Stomach (tissue), 9 donors: ENCODE results near the gene ZCCHC14. TPM values are rescaled to one million over a fixed set of nuclear protein-coding genes. Genes with fewer than 3 reads are reported as not detected.

Source experiments
- DNase-seq, 2 donors: peaks; one replicate each; pipeline versions ENCODE4 v3.0.0 to v3.0.0-alpha.2; 2013 to 2019
- H3K27ac ChIP-seq, 5 donors: fragments of 200-600 bp in 4 of 5; sonication (generic) in 4 of 5; one replicate each; pipeline ENCODE4 v1.5.1; 2013 to 2019; ENCODE audit warnings: mild to moderate bottlenecking in 1 of 5, moderate library complexity in 1 of 5
- H3K27me3 ChIP-seq, 3 donors: fragments of 200-600 bp; sonication (generic); one replicate each; pipeline ENCODE4 v1.5.1; 2017 to 2019; ENCODE audit warnings: mixed run types in 1 of 3
- H3K36me3 ChIP-seq, 4 donors: fragments of 200-600 bp; sonication (generic); 1 replicate in 3 of 4; 2 replicates in 1 of 4; pipeline ENCODE4 v1.5.1; 2016 to 2019
- H3K4me1 ChIP-seq, 4 donors: fragments of 200-600 bp; sonication (generic); one replicate each; pipeline ENCODE4 v1.5.1; 2016 to 2019
- H3K4me3 ChIP-seq, 4 donors: fragments of 200-600 bp; sonication (generic) in 3 of 4; one replicate each; pipeline ENCODE4 v1.5.1; 2016 to 2019; ENCODE audit warnings: mild to moderate bottlenecking in 1 of 4
- H3K9me3 ChIP-seq, 4 donors: fragments of 200-600 bp; sonication (generic); one replicate each; pipeline ENCODE4 v1.5.1; 2016 to 2019
- CTCF ChIP-seq, 7 experiments: fragments of 450-650 bp in 4 of 7; fragments of 200-600 bp in 3 of 7; sonication (generic) in 3 of 7; IDR thresholded peaks; one replicate each; pipeline ENCODE4 v1.5.1; 2016 to 2019; ENCODE audit warnings: antibody characterized with exemption in 7 of 7, control low read depth in 2 of 7, mild to moderate bottlenecking in 1 of 7
- EP300 ChIP-seq: sonication (generic); formaldehyde crosslinking; IDR thresholded peaks from one replicate; pipeline ENCODE4 v1.6.1; 2017; ENCODE audit warnings: antibody characterized with exemption
- POLR2A ChIP-seq, 4 donors: fragments of 450-650 bp; IDR thresholded peaks; one replicate each; pipeline ENCODE4 v1.6.1; 2016; ENCODE audit warnings: antibody characterized with exemption in 4 of 4, control low read depth in 2 of 4, mild to moderate bottlenecking in 1 of 4, moderate library complexity in 1 of 4
- POLR2AphosphoS5 ChIP-seq, 3 donors: sonication (generic); formaldehyde crosslinking; IDR thresholded peaks; one replicate each; pipeline ENCODE4 v1.6.1; 2016; ENCODE audit warnings: antibody characterized with exemption in 3 of 3
- WGBS, 5 donors: extraction: QIAGEN DNeasy Blood & Tissue Kit in 3 of 5; methylation state at CpG; one replicate each; pipeline versions ENCODE4 v1.1.5 to v1.1.7; 2013 to 2018; 5-methylcytosine and 5-hydroxymethylcytosine counted together
- intact Hi-C: fragments of 100-400 bp; cut with DNase I; formaldehyde crosslinking; loops from one replicate; pipeline ENCODE4 v1.15.1; 2023; ENCODE audit warnings: low total_unique reads
- polyA plus RNA-seq, 3 donors: library from polyadenylated mRNA; stranded (reverse); fragments of 200-250 nt; gene quantifications; one replicate each; pipeline ENCODE4 v1.2.3, GENCODE V29; 2013
- total RNA-seq, 5 donors: library from RNA; depleted of rRNA; stranded (reverse); fragments of >200 nt; gene quantifications; one replicate each; pipeline versions ENCODE4 v1.1.0 to v1.2.3, GENCODE V29; 2014 to 2016
- donor health status: healthy with polysubstance abuse.
- donor health status: Bipolar disorder and iron deficiency.
- donor health status: healthy.

Gene ZCCHC14
- total and polyA plus RNA-seq, 8 donors, result 5.4 to 25.9 (median 16.7) TPM

- Histone ChIP-seq H3K27me3 (no peaks in the 10 kb centered on the region), H3K4me1 (peaks cover 15 to 48% (median 34%) of the 10 kb centered on the region in 4 donors), H3K27ac (no peak overlapping the region), H3K9me3 (no peaks in the 10 kb centered on the region), H3K36me3 (peaks cover 2 to 42% (median 35%) of the 10 kb centered on the region in 4 donors), H3K4me3 (no peak overlapping the region)
- intact Hi-C loops, result no loop called here
- no peak for TF ChIP-seq EP300
- TF ChIP-seq POLR2A (IDR thresholded peaks at IDR 0.05), result no peak
- TF ChIP-seq CTCF (IDR thresholded peaks at IDR 0.05), result no peak
- no peak for TF ChIP-seq POLR2AphosphoS5 (IDR thresholded peaks at IDR 0.05)
- 93 to 97% (median 95%) methylated on average over 22 of the region's 22 CpGs for WGBS, 5 donors
- no peak for DNase-seq
These were observed 58.6 kb downstream of the ZCCHC14 start for GRCh38 chr16:87434146-87434667.

GRCh38 chr16:87432330-87432915 lies 60.4 kb downstream of the ZCCHC14 start:
- H3K27ac ChIP-seq, result no peak overlapping the region
- peaks cover 10 to 50% (median 45%) of the 10 kb centered on the region in 4 donors for H3K36me3 ChIP-seq
- H3K4me1 ChIP-seq, result peaks cover 10 to 30% (median 24%) of the 10 kb centered on the region in 4 donors
- no peaks in the 10 kb centered on the region for H3K9me3 ChIP-seq
- no peaks in the 10 kb centered on the region for H3K27me3 ChIP-seq
- 88 to 95% (median 93%) methylated on average over 11 to 15 of the region's 15 CpGs for WGBS, 5 donors
- no peak for DNase-seq
- TF ChIP-seq CTCF (IDR thresholded peaks at IDR 0.05) (no peak), EP300 (no peak), POLR2A (IDR thresholded peaks at IDR 0.05) (no peak), POLR2AphosphoS5 (IDR thresholded peaks at IDR 0.05) (no peak)
- no peak overlapping the region for H3K4me3 ChIP-seq
- intact Hi-C loops, result no loop called here

- Histone ChIP-seq H3K36me3 (peaks cover 10 to 53% (median 46%) of the 10 kb centered on the region in 4 donors), H3K27ac (no peak overlapping the region), H3K4me3 (no peak overlapping the region), H3K9me3 (no peaks in the 10 kb centered on the region), H3K27me3 (no peaks in the 10 kb centered on the region), H3K4me1 (peaks cover 10 to 30% (median 22%) of the 10 kb centered on the region in 4 donors)
- WGBS, 5 donors, result 68 to 84% (median 82%) methylated on average over 7 of the region's 7 CpGs
- intact Hi-C loops, result no loop called here
- TF ChIP-seq POLR2A (IDR thresholded peaks at IDR 0.05), result no peak
- no peak for TF ChIP-seq EP300
- TF ChIP-seq POLR2AphosphoS5 (IDR thresholded peaks at IDR 0.05), result no peak
- TF ChIP-seq CTCF (IDR thresholded peaks at IDR 0.05), result no peak
- no peak for DNase-seq
These were observed 60.9 kb downstream of the ZCCHC14 start for GRCh38 chr16:87431926-87432325.

GRCh38 chr16:87426423-87427215 lies 66.2 kb downstream of the ZCCHC14 start:
- TF ChIP-seq POLR2AphosphoS5 (IDR thresholded peaks at IDR 0.05) (no peak), CTCF (IDR thresholded peaks at IDR 0.05) (no peak), EP300 (no peak), POLR2A (IDR thresholded peaks at IDR 0.05) (no peak)
- WGBS, 5 donors, result 81 to 93% (median 91%) methylated on average over 18 of the region's 18 CpGs
- no peak overlapping the region for H3K27ac ChIP-seq
- H3K4me3 ChIP-seq, result no peak overlapping the region
- DNase-seq, result no peak
- H3K4me1 ChIP-seq, result peaks cover 0 to under 1% (median 0%) of the 10 kb centered on the region in 4 donors
- peaks cover 15 to 75% (median 67%) of the 10 kb centered on the region in 4 donors for H3K36me3 ChIP-seq
- intact Hi-C loops, result no loop called here
- no peaks in the 10 kb centered on the region for H3K9me3 ChIP-seq
- no peaks in the 10 kb centered on the region for H3K27me3 ChIP-seq
